Measurements from ENCODE around the gene ZYG11B.
"Not testable (repeated sequence)": the region's sequence is repeated elsewhere in the genome, so short reads cannot be mapped to it uniquely, and the experiment has no call there.

The ZYG11B gene

DNA sequence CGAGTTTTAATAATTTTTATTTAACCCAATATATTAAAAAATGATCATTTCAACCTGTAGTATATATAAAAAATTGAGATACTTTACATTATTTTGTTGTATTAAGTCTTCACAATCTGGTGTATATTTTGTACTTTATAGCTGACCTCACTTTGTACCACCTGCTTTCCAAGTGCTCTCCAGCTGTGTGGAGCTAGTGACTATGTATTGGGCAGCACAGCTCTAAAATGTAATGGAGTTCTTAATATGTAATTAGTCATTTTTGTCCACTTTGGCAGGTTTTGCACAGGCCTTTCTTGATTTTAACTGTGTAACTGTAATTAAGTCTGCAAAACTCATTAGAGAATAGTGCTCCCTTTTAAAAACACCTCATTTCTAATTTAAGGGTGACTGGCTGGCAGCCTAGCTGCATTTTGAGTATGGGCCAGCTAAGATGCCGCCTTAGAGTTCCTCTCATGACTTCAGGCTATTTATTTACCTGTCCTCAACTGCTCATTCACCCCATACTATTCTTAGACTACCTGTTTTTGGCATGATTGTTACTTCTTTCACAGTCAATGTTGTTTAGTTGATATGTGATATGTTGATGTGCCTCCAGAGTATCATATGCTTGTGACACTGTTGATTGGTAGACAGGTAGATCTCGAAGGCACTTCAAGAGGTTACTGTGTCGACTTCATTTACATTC, 43.2 kb downstream of the ZYG11B start:
- Histone ChIP-seq H3K9ac (ENCODE audit: low read depth, low read length) (no peak overlapping the region), H3K36me3 (ENCODE audit: insufficient read depth, low read length) (peaks cover 5% of the 10 kb centered on the region), H3K27me3 (ENCODE audit: control insufficient read depth, insufficient read depth, low read length) (no peaks in the 10 kb centered on the region), H3K9me3 (replicated peaks; ENCODE audit: low read length) (no peaks in the 10 kb centered on the region), H3K4me2 (ENCODE audit: low read length) (no peak overlapping the region), H3K4me3 (ENCODE audit: low read length) (no peak overlapping the region), H3K4me1 (ENCODE audit: control insufficient read depth, insufficient read depth, low read length) (no peaks in the 10 kb centered on the region)

DNA sequence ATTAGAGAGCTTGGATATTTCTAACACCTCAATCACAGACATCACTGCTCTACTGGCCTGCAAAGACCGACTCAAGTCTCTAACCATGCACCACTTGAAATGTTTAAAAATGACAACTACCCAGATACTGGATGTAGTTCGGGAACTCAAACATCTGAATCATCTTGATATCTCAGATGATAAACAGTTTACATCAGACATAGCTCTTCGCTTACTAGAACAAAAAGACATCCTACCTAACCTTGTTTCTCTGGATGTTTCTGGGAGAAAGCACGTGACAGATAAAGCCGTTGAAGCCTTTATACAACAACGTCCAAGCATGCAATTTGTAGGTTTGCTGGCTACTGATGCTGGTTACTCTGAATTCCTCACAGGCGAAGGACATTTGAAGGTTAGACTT, 45.1 kb downstream of the ZYG11B start:
- H3K4me3 ChIP-seq (ENCODE audit: low read length): no peak overlapping the region
- no peaks in the 10 kb centered on the region for H3K27me3 ChIP-seq (ENCODE audit: control insufficient read depth, insufficient read depth, low read length)
- H3K4me2 ChIP-seq (ENCODE audit: low read length): no peak overlapping the region
- no peaks in the 10 kb centered on the region for H3K9me3 ChIP-seq (replicated peaks; ENCODE audit: low read length)
- H3K9ac ChIP-seq (ENCODE audit: low read depth, low read length): no peak overlapping the region
- H3K4me1 ChIP-seq (ENCODE audit: control insufficient read depth, insufficient read depth, low read length): no peaks in the 10 kb centered on the region
- H3K36me3 ChIP-seq (ENCODE audit: insufficient read depth, low read length): peaks cover 9% of the 10 kb centered on the region

DNA sequence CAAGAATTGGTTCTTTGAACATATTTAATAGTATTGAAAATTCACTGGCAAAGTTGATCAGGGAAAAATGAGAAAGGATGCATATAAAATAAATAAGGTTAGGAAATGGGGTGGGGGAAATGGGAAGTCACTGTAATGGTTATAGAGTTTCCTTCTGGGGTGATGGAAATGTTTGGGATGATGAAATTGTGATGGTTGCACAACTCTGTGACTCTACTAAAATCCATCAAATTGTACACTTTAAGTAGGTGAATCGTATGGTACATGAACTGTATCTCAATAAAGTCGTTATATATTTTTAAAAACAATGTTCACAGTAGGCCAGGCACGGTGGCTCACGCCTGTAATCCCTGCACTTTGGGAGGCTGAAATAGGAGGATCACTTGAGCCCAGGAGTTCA, 59.9 kb downstream of the ZYG11B start:
- Histone ChIP-seq H3K9me3 (replicated peaks; ENCODE audit: low read length) (no peaks in the 10 kb centered on the region), H3K36me3 (ENCODE audit: insufficient read depth, low read length) (peaks cover 33% of the 10 kb centered on the region)

DNA sequence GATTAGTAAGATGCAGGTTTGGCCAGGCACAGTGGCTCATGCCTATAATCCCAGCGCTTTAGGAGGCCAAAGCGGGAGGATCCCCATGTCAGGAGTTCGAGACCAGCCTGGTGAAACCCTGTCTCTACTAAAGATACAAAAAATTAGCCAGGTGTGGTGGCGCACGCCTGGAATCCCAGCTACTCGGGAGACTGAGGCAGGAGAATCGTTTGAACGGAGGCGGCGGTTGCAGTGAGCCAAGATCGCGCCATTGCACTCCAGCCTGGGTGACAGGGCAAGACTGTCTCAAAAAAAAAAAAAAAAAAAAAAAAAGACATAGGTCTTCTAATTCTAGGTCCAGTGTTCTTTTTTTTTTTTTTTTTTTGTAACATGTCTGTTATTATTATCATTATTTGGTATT, 64.2 kb downstream of the ZYG11B start:
- not testable (repeated sequence) for H3K4me3 ChIP-seq (ENCODE audit: low read length); H3K4me1 ChIP-seq (ENCODE audit: control insufficient read depth, insufficient read depth, low read length); H3K4me2 ChIP-seq (ENCODE audit: low read length); H3K9me3 ChIP-seq (replicated peaks; ENCODE audit: low read length); H3K9ac ChIP-seq (ENCODE audit: low read depth, low read length); H3K27me3 ChIP-seq (ENCODE audit: control insufficient read depth, insufficient read depth, low read length)
- peaks cover 22% of the 10 kb centered on the region for H3K36me3 ChIP-seq (ENCODE audit: insufficient read depth, low read length)

More for the DNA sequence above, 59.9 kb downstream of the ZYG11B start:
- Histone ChIP-seq H3K9ac (ENCODE audit: low read depth, low read length) (no peak overlapping the region), H3K4me1 (ENCODE audit: control insufficient read depth, insufficient read depth, low read length) (no peaks in the 10 kb centered on the region), H3K27me3 (ENCODE audit: control insufficient read depth, insufficient read depth, low read length) (no peaks in the 10 kb centered on the region), H3K4me2 (ENCODE audit: low read length) (no peak overlapping the region), H3K4me3 (ENCODE audit: low read length) (no peak overlapping the region)

DNA sequence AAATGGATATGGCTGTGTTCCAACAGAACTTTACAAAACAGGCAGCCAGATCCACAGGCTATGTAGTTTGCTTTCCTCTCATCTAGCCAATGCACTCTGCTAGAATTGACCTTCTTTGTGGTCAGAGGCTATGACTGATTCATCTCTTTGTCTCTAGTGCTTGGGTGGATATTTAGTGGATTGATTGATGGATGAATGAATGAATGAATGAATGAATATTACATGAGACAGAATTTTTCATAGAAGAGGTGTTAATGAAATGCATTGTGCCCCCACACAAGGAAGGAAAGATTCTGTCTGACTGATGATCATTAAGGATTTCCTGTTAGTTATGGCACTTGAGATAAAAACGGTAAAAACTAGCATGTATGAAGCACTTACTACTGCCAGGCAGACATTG, 65.8 kb downstream of the ZYG11B start:
- no peak overlapping the region for H3K9ac ChIP-seq (ENCODE audit: low read depth, low read length)
- no peaks in the 10 kb centered on the region for H3K9me3 ChIP-seq (replicated peaks; ENCODE audit: low read length)
- H3K4me1 ChIP-seq (ENCODE audit: control insufficient read depth, insufficient read depth, low read length): no peaks in the 10 kb centered on the region
- peaks cover 14% of the 10 kb centered on the region for H3K36me3 ChIP-seq (ENCODE audit: insufficient read depth, low read length)
- H3K4me3 ChIP-seq (ENCODE audit: low read length): no peak overlapping the region
- H3K4me2 ChIP-seq (ENCODE audit: low read length): no peak overlapping the region
- H3K27me3 ChIP-seq (ENCODE audit: control insufficient read depth, insufficient read depth, low read length): no peaks in the 10 kb centered on the region

DNA sequence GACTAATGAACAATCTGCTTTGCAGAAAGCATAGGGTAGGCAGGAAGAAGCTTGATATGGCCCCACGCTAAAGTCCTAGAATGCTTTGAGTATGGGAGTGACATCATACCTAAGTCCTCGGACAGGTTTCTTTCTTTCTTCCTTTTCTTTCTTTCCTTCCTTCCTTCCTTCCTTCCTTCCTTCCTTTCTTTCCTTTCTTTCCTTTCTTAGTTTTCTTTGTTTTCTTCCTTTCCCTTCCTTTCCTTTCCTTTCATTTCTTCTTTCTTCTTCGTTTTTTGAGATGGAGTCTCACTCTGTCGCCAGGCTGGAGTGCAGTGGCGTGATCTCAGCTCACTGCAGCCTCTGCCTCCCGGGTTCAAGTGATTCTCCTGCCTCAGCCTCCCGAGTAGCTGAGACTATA, 67.5 kb downstream of the ZYG11B start:
- H3K27me3 ChIP-seq (ENCODE audit: control insufficient read depth, insufficient read depth, low read length); H3K9ac ChIP-seq (ENCODE audit: low read depth, low read length); H3K9me3 ChIP-seq (replicated peaks; ENCODE audit: low read length): not testable (repeated sequence)

DNA sequence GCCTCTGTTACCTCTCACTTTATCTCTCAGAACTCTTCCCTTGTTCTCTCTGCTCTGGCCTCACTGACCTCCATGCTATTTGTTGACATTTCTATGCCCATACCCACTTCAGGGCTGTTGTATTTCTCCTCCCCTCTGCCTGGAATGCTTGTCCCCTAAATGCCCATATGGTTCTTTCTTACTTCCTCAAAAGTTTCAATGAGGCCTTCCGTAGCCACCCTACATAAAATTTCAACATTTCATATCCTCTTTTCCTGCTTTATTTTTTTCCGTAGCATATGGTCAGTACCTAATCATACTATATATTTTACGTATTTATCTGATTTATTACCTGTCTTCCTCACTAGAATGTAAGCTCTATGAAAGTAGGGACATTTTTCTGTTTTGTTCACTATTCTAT, 69.2 kb downstream of the ZYG11B start:
- Histone ChIP-seq H3K36me3 (ENCODE audit: insufficient read depth, low read length) (peaks cover 5% of the 10 kb centered on the region), H3K4me1 (ENCODE audit: control insufficient read depth, insufficient read depth, low read length) (no peaks in the 10 kb centered on the region), H3K27me3 (ENCODE audit: control insufficient read depth, insufficient read depth, low read length) (no peaks in the 10 kb centered on the region), H3K4me2 (ENCODE audit: low read length) (no peak overlapping the region), H3K4me3 (ENCODE audit: low read length) (no peak overlapping the region), H3K9ac (ENCODE audit: low read depth, low read length) (no peak overlapping the region), H3K9me3 (replicated peaks; ENCODE audit: low read length) (no peaks in the 10 kb centered on the region)

More for the DNA sequence above, 67.5 kb downstream of the ZYG11B start:
- not testable (repeated sequence) for H3K4me2 ChIP-seq (ENCODE audit: low read length); H3K4me3 ChIP-seq (ENCODE audit: low read length); H3K4me1 ChIP-seq (ENCODE audit: control insufficient read depth, insufficient read depth, low read length)
- peaks cover 12% of the 10 kb centered on the region for H3K36me3 ChIP-seq (ENCODE audit: insufficient read depth, low read length)

DNA sequence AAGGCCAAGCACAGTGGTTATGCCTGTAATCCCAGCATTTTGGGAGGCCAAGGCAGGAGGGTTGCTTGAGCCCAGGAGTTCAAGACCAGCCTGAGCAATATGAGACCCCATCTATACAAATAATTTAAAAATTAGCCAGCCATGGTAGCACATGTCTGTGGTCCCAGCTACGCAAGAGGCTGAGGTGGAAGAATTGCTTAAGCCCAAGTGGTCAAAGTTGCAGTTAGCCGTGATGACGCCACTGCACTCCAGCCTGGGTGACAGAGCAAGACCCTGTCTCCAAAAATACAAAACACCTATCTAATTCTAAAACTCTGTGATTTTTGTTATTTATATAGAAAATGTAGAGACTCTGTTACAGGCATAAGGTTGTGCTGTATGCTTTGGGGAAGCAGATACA, 72.1 kb downstream of the ZYG11B start:
- Histone ChIP-seq H3K4me3 (ENCODE audit: low read length) (no peak overlapping the region), H3K9me3 (replicated peaks; ENCODE audit: low read length) (no peaks in the 10 kb centered on the region), H3K27me3 (ENCODE audit: control insufficient read depth, insufficient read depth, low read length) (no peaks in the 10 kb centered on the region), H3K36me3 (ENCODE audit: insufficient read depth, low read length) (peaks cover 5% of the 10 kb centered on the region), H3K4me1 (ENCODE audit: control insufficient read depth, insufficient read depth, low read length) (no peaks in the 10 kb centered on the region), H3K9ac (ENCODE audit: low read depth, low read length) (no peak overlapping the region), H3K4me2 (ENCODE audit: low read length) (no peak overlapping the region)

DNA sequence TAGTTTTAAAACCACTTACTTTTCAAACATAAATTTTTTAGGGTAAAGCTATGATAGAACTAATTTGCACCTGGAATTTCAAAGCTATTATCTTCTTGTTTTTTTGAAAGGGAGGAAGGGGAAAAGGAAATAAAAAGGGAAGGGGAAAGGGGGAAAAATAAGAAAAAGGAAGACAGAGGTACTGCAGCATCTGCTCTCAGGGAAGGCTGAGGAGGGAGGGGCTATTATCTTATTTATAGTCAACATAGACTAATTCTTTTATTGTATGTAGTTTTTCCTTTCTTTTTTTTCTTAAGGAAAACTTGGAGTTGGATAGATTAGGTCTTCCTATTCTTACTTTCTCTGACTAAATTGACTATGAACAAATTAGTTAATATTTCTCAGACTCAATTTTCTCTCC, 74.8 kb downstream of the ZYG11B start:
- no peaks in the 10 kb centered on the region for H3K4me1 ChIP-seq (ENCODE audit: control insufficient read depth, insufficient read depth, low read length)
- H3K4me2 ChIP-seq (ENCODE audit: low read length): no peak overlapping the region
- H3K36me3 ChIP-seq (ENCODE audit: insufficient read depth, low read length): peaks cover 5% of the 10 kb centered on the region
- H3K9me3 ChIP-seq (replicated peaks; ENCODE audit: low read length): no peaks in the 10 kb centered on the region
- H3K9ac ChIP-seq (ENCODE audit: low read depth, low read length): no peak overlapping the region
- no peak overlapping the region for H3K4me3 ChIP-seq (ENCODE audit: low read length)
- no peaks in the 10 kb centered on the region for H3K27me3 ChIP-seq (ENCODE audit: control insufficient read depth, insufficient read depth, low read length)

DNA sequence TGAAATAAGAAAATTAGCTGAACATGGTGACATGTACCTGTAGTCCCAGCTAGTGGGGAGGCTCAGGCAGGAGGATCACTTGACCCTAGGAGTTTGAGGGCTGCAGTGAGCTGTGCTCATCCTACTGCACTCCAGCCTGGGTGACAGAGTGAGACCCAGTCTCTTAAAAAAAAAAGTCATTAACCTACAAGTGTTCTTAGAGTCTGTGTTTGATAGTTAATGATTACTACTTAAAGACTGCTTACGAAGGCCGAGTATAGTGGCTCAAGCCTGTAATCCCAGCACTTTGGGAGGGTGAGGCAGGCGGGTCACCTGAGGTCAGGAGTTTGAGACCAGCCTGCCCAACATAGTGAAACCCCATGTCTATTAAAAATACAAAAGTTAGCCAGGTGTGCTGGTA, 77.8 kb downstream of the ZYG11B start:
- H3K4me1 ChIP-seq (ENCODE audit: control insufficient read depth, insufficient read depth, low read length); H3K4me2 ChIP-seq (ENCODE audit: low read length); H3K36me3 ChIP-seq (ENCODE audit: insufficient read depth, low read length); H3K9ac ChIP-seq (ENCODE audit: low read depth, low read length); H3K27me3 ChIP-seq (ENCODE audit: control insufficient read depth, insufficient read depth, low read length); H3K9me3 ChIP-seq (replicated peaks; ENCODE audit: low read length); H3K4me3 ChIP-seq (ENCODE audit: low read length): not testable (repeated sequence)

DNA sequence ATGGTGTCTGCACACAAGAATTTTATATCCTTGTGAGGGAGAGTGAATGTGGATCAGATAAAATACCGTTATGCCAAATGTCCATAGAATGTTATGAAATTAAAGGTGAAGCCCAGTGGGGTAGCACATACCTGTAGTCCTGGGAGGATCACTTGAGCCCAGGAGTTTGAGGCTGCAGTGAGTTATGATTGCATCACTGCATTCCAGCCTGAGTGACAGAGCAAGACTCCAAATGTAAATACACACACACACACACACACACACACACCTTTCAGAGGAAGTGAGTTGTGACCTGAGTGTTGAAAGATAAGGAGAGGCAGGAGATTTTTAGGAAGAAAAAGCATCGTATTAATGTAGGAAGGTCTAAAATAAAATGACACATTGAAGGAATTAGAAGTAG, 88.2 kb downstream of the ZYG11B start:
- Histone ChIP-seq H3K36me3 (ENCODE audit: insufficient read depth, low read length) (peaks cover 36% of the 10 kb centered on the region), H3K9me3 (replicated peaks; ENCODE audit: low read length) (no peaks in the 10 kb centered on the region)

DNA sequence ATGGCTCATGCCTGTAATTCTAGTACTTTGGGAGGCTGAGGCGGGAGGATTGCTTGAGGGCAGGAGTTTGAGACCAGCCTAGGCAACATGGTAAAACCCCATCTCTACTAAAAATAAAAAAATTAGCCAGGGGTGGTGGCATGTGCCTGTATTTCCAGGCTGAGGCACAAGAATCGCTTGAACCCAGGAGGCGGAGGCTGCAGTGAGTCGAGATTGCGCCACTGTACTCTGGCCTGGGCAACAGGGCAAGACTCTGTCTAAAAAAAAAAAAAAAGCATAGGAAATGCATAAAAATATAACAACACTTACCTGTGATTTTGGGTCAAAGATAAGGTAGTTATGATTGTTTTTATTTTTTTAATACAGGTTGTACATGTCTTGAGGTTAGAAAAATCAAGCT, 94.6 kb downstream of the ZYG11B start:
- H3K27me3 ChIP-seq (ENCODE audit: control insufficient read depth, insufficient read depth, low read length); H3K4me1 ChIP-seq (ENCODE audit: control insufficient read depth, insufficient read depth, low read length); H3K4me2 ChIP-seq (ENCODE audit: low read length); H3K4me3 ChIP-seq (ENCODE audit: low read length); H3K9ac ChIP-seq (ENCODE audit: low read depth, low read length); H3K9me3 ChIP-seq (replicated peaks; ENCODE audit: low read length): not testable (repeated sequence)
- H3K36me3 ChIP-seq (ENCODE audit: insufficient read depth, low read length): peaks cover 26% of the 10 kb centered on the region

More for the DNA sequence above, 88.2 kb downstream of the ZYG11B start:
- no peak overlapping the region for H3K4me2 ChIP-seq (ENCODE audit: low read length)
- H3K4me1 ChIP-seq (ENCODE audit: control insufficient read depth, insufficient read depth, low read length): no peaks in the 10 kb centered on the region
- no peaks in the 10 kb centered on the region for H3K27me3 ChIP-seq (ENCODE audit: control insufficient read depth, insufficient read depth, low read length)
- H3K9ac ChIP-seq (ENCODE audit: low read depth, low read length): no peak overlapping the region
- H3K4me3 ChIP-seq (ENCODE audit: low read length): no peak overlapping the region
